Fibroblast of lung (primary cell): ENCODE results near the gene PDE3B. TPM values are rescaled to one million over a fixed set of nuclear protein-coding genes. Genes with fewer than 3 reads are reported as not detected.

ENCODE experiments used
- DNase-seq, 2 donors: peaks; one replicate each; pipeline versions ENCODE4 v3.0.0 to v3.0.0-alpha.2; 2010; ENCODE audit warnings: low read depth in 2 of 2
- H2AFZ ChIP-seq: 2 replicates; pipeline ENCODE4 v1.5.1; 2012; ENCODE audit warnings: low read length, control low read depth, inconsistent platforms
- H3K27ac ChIP-seq: 2 replicates; pipeline ENCODE4 v1.5.1; 2011; ENCODE audit warnings: low read length, control low read depth; ENCODE audit not compliant: insufficient read depth
- H3K27me3 ChIP-seq: 2 replicates; pipeline ENCODE4 v1.5.1; 2011; ENCODE audit warnings: mild to moderate bottlenecking, low read length; ENCODE audit not compliant: control insufficient read depth, insufficient read depth
- H3K36me3 ChIP-seq: 2 replicates; pipeline ENCODE4 v1.5.1; 2011; ENCODE audit warnings: low read length; ENCODE audit not compliant: control insufficient read depth, insufficient read depth
- H3K4me1 ChIP-seq: 2 replicates; pipeline ENCODE4 v1.5.1; 2011; ENCODE audit warnings: low read length; ENCODE audit not compliant: control insufficient read depth, insufficient read depth; ENCODE audit errors: extremely low read depth
- H3K4me2 ChIP-seq: 2 replicates; pipeline ENCODE4 v1.5.1; 2011; ENCODE audit warnings: low read length, control low read depth; ENCODE audit not compliant: insufficient read depth; ENCODE audit errors: extremely low read depth
- H3K4me3 ChIP-seq, 4 experiments: fragments of 200-600 bp in 1 of 4; sonication (generic) in 1 of 4; replicated peaks in 1 of 4; 2 replicates each; pipeline ENCODE4 v1.5.1; 2011 to 2016; ENCODE audit warnings: low read length in 4 of 4, low read depth in 3 of 4, mild to moderate bottlenecking in 3 of 4, control low read depth in 2 of 4, inconsistent platforms in 1 of 4, mixed read lengths in 1 of 4; ENCODE audit not compliant: insufficient read depth in 1 of 4; ENCODE audit errors: control extremely low read depth in 1 of 4
- H3K79me2 ChIP-seq: 2 replicates; pipeline ENCODE4 v1.5.1; 2012; ENCODE audit warnings: mild to moderate bottlenecking, low read length, inconsistent platforms; ENCODE audit not compliant: control insufficient read depth, insufficient read depth
- H3K9ac ChIP-seq: 2 replicates; pipeline ENCODE4 v1.5.1; 2011; ENCODE audit warnings: mild to moderate bottlenecking, low read length, control low read depth; ENCODE audit not compliant: insufficient read depth
- H3K9me3 ChIP-seq: 2 replicates; pipeline ENCODE4 v1.5.1; 2012; ENCODE audit warnings: low read depth, low read length; ENCODE audit not compliant: control insufficient read depth, insufficient read depth
- H4K20me1 ChIP-seq: 2 replicates; pipeline ENCODE4 v1.5.1; 2011; ENCODE audit warnings: low read length; ENCODE audit not compliant: control insufficient read depth, insufficient read depth; ENCODE audit errors: extremely low read depth
- CTCF ChIP-seq, 2 donors: IDR thresholded peaks in 1 of 2; conservative IDR thresholded peaks in 1 of 2; 1 replicate in 1 of 2; 2 replicates in 1 of 2; pipeline ENCODE4 v1.5.1; 2011 to 2012; ENCODE audit warnings: low read length in 2 of 2, control low read depth in 1 of 2, inconsistent platforms in 1 of 2, low read depth in 1 of 2, mild to moderate bottlenecking in 1 of 2
- EZH2 ChIP-seq: IDR thresholded peaks from 2 replicates; pipeline ENCODE4 v1.5.1; 2012; ENCODE audit warnings: low read length, control low read depth, mild to moderate bottlenecking; ENCODE audit errors: missing control alignments
- polyA plus RNA-seq, 2 donors: library from polyadenylated mRNA; depleted of rRNA in 1 of 2; stranded (reverse) in 1 of 2; unstranded in 1 of 2; fragments of >200 nt; gene quantifications; 2 replicates each; pipeline ENCODE4 v1.2.1, GENCODE V29; 2011 to 2012; ENCODE audit warnings: missing spikeins in 1 of 2
- total RNA-seq: library from RNA; depleted of rRNA; stranded (reverse); fragments of >200 nt; gene quantifications from 2 replicates; pipeline ENCODE4 v1.2.1, GENCODE V29; 2014

The PDE3B gene
- total and polyA plus RNA-seq, 2 donors (not counting 1 experiment from before 2014, with no cell fraction given): 0.43 to 11.2 TPM

GRCh38 chr11:14842002-14842401, 198.4 kb downstream of the PDE3B start:
- Histone ChIP-seq H3K4me2 (no peak overlapping the region), H3K9ac (no peak overlapping the region), H3K79me2 (no peaks in the 10 kb centered on the region), H3K4me1 (no peaks in the 10 kb centered on the region), H3K27me3 (no peaks in the 10 kb centered on the region), H3K4me3 (no peak overlapping the region), H4K20me1 (no peaks in the 10 kb centered on the region), H2AFZ (no peak overlapping the region), H3K27ac (no peak overlapping the region), H3K36me3 (no peaks in the 10 kb centered on the region), H3K9me3 (no peaks in the 10 kb centered on the region)
- TF ChIP-seq CTCF (conservative IDR thresholded peaks at IDR 0.05 in 1 of 2, IDR thresholded peaks at IDR 0.05 in 1 of 2; ENCODE audit: low read depth in 1 of 2, low read length in 2 of 2): no peak
- no peak for TF ChIP-seq EZH2
- DNase-seq: no peak

GRCh38 chr11:14852571-14853177, 209.1 kb downstream of the PDE3B start:
- H3K27me3 ChIP-seq: no peaks in the 10 kb centered on the region

GRCh38 chr11:14854057-14854456, 210.5 kb downstream of the PDE3B start:
- H4K20me1 ChIP-seq: no peaks in the 10 kb centered on the region
- H3K9me3 ChIP-seq: no peaks in the 10 kb centered on the region
- H3K36me3 ChIP-seq: no peaks in the 10 kb centered on the region
- no peak overlapping the region for H3K27ac ChIP-seq
- H2AFZ ChIP-seq: no peak overlapping the region
- no peak overlapping the region for H3K4me3 ChIP-seq
- no peaks in the 10 kb centered on the region for H3K79me2 ChIP-seq
- H3K27me3 ChIP-seq: no peaks in the 10 kb centered on the region
- H3K9ac ChIP-seq: no peak overlapping the region
- H3K4me2 ChIP-seq: no peak overlapping the region
- H3K4me1 ChIP-seq: no peaks in the 10 kb centered on the region
- no peak for DNase-seq
- TF ChIP-seq EZH2: no peak
- TF ChIP-seq CTCF (conservative IDR thresholded peaks at IDR 0.05 in 1 of 2, IDR thresholded peaks at IDR 0.05 in 1 of 2; ENCODE audit: low read depth in 1 of 2, low read length in 2 of 2): no peak

More at GRCh38 chr11:14852571-14853177, 209.1 kb downstream of the PDE3B start:
- Histone ChIP-seq H3K79me2 (no peaks in the 10 kb centered on the region), H3K4me1 (no peaks in the 10 kb centered on the region), H4K20me1 (no peaks in the 10 kb centered on the region), H3K4me2 (no peak overlapping the region), H3K27ac (no peak overlapping the region), H3K9me3 (no peaks in the 10 kb centered on the region), H3K4me3 (no peak overlapping the region), H3K36me3 (no peaks in the 10 kb centered on the region), H3K9ac (no peak overlapping the region), H2AFZ (no peak overlapping the region)
- TF ChIP-seq EZH2 (no peak), CTCF (conservative IDR thresholded peaks at IDR 0.05 in 1 of 2, IDR thresholded peaks at IDR 0.05 in 1 of 2; ENCODE audit: low read depth in 1 of 2, low read length in 2 of 2) (no peak)
- peak in 1 of 2 donors; percentile 52 for DNase-seq
